SJSA1 (cell line): ENCODE measurements around the gene CD2. TPM values are rescaled to one million over a fixed set of nuclear protein-coding genes. Genes with fewer than 3 reads are reported as not detected.
"Not testable (repeated sequence)": the region's sequence is repeated elsewhere in the genome, so short reads cannot be mapped to it uniquely, and the experiment has no call there.

Experiments
- DNase-seq, 2 experiments: peaks; one replicate each; pipeline ENCODE4 v3.0.0-alpha.2; 2015 to 2020; ENCODE audit warnings: low spot score in 2 of 2, low read depth in 1 of 2
- H3K27ac ChIP-seq: fragments of 250-450 bp; sonication (Bioruptor Pico); 2 replicates; pipeline ENCODE4 v1.5.1; 2020; ENCODE audit warnings: mild to moderate bottlenecking, moderate library complexity
- H3K27me3 ChIP-seq: fragments of 250-450 bp; sonication (Bioruptor Pico); replicated peaks from 2 replicates; pipeline ENCODE4 v1.5.1; 2020; ENCODE audit warnings: mild to moderate bottlenecking, moderate library complexity
- H3K36me3 ChIP-seq: fragments of 250-450 bp; sonication (Bioruptor Pico); 2 replicates; pipeline ENCODE4 v1.5.1; 2020; ENCODE audit warnings: mild to moderate bottlenecking
- H3K4me1 ChIP-seq: fragments of 250-450 bp; sonication (Bioruptor Pico); replicated peaks from 2 replicates; pipeline ENCODE4 v1.6.1; 2021; ENCODE audit warnings: mild to moderate bottlenecking
- H3K4me3 ChIP-seq: fragments of 250-450 bp; sonication (Bioruptor Pico); 2 replicates; pipeline ENCODE4 v1.5.1; 2020; ENCODE audit warnings: mild to moderate bottlenecking
- H3K9me3 ChIP-seq: fragments of 250-450 bp; sonication (Bioruptor Pico); replicated peaks from 2 replicates; pipeline ENCODE4 v1.5.1; 2020; ENCODE audit warnings: mild to moderate bottlenecking
- total RNA-seq: library from RNA; depleted of rRNA; stranded (reverse); fragments of >200 nt; shearing (Covaris generic); gene quantifications from 2 replicates; pipeline ENCODE4 v1.2.3, GENCODE V29; 2014

The CD2 gene
- total RNA-seq, 1 experiment from 2014 or later, result not detected

GRCh38 chr1:116738673-116739370 lies 15.4 kb upstream of the CD2 start:
- H3K4me1 ChIP-seq, result no peaks in the 10 kb centered on the region
- no peak overlapping the region for H3K4me3 ChIP-seq
- no peak for DNase-seq
- no peak overlapping the region for H3K27ac ChIP-seq
- no peaks in the 10 kb centered on the region for H3K36me3 ChIP-seq
- peaks cover 14% of the 10 kb centered on the region for H3K9me3 ChIP-seq
- H3K27me3 ChIP-seq, result no peaks in the 10 kb centered on the region

GRCh38 chr1:116739371-116740012 lies 14.7 kb upstream of the CD2 start:
- H3K4me3 ChIP-seq, result no peak overlapping the region
- H3K9me3 ChIP-seq, result peaks cover 17% of the 10 kb centered on the region
- DNase-seq, result no peak
- no peaks in the 10 kb centered on the region for H3K36me3 ChIP-seq
- no peaks in the 10 kb centered on the region for H3K27me3 ChIP-seq
- no peak overlapping the region for H3K27ac ChIP-seq
- H3K4me1 ChIP-seq, result no peaks in the 10 kb centered on the region

- no peak overlapping the region for H3K4me3 ChIP-seq
- H3K4me1 ChIP-seq, result no peaks in the 10 kb centered on the region
- peaks cover 17% of the 10 kb centered on the region for H3K9me3 ChIP-seq
- DNase-seq, result no peak
- H3K36me3 ChIP-seq, result no peaks in the 10 kb centered on the region
- no peaks in the 10 kb centered on the region for H3K27me3 ChIP-seq
- no peak overlapping the region for H3K27ac ChIP-seq
These were observed 13.9 kb upstream of the CD2 start for GRCh38 chr1:116740296-116740695.

GRCh38 chr1:116740746-116741145 lies 13.5 kb upstream of the CD2 start:
- Histone ChIP-seq H3K9me3 (peaks cover 17% of the 10 kb centered on the region), H3K4me1 (no peaks in the 10 kb centered on the region)

GRCh38 chr1:116741836-116742565 lies 12.2 kb upstream of the CD2 start:
- Histone ChIP-seq H3K4me3 (no peak overlapping the region), H3K9me3 (peaks cover 17% of the 10 kb centered on the region), H3K36me3 (no peaks in the 10 kb centered on the region), H3K4me1 (no peaks in the 10 kb centered on the region), H3K27ac (no peak overlapping the region), H3K27me3 (no peaks in the 10 kb centered on the region)
- no peak for DNase-seq

More at GRCh38 chr1:116740746-116741145, 13.5 kb upstream of the CD2 start:
- no peak for DNase-seq
- no peak overlapping the region for H3K27ac ChIP-seq
- H3K27me3 ChIP-seq, result no peaks in the 10 kb centered on the region
- no peak overlapping the region for H3K4me3 ChIP-seq
- H3K36me3 ChIP-seq, result no peaks in the 10 kb centered on the region

GRCh38 chr1:116743535-116743934 lies 10.7 kb upstream of the CD2 start:
- Histone ChIP-seq H3K27ac (no peak overlapping the region), H3K4me1 (no peaks in the 10 kb centered on the region), H3K27me3 (no peaks in the 10 kb centered on the region), H3K4me3 (no peak overlapping the region), H3K9me3 (peaks cover 19% of the 10 kb centered on the region), H3K36me3 (no peaks in the 10 kb centered on the region)
- DNase-seq, result no peak

GRCh38 chr1:116748272-116748671 lies 6.0 kb upstream of the CD2 start:
- Histone ChIP-seq H3K27ac (no peak overlapping the region), H3K9me3 (peaks cover 11% of the 10 kb centered on the region), H3K27me3 (no peaks in the 10 kb centered on the region), H3K4me1 (no peaks in the 10 kb centered on the region), H3K4me3 (no peak overlapping the region), H3K36me3 (no peaks in the 10 kb centered on the region)
- no peak for DNase-seq

GRCh38 chr1:116751146-116751545 lies 3.1 kb upstream of the CD2 start:
- H3K27ac ChIP-seq, result no peak overlapping the region
- H3K4me1 ChIP-seq, result no peaks in the 10 kb centered on the region
- no peaks in the 10 kb centered on the region for H3K36me3 ChIP-seq
- no peaks in the 10 kb centered on the region for H3K27me3 ChIP-seq
- peaks cover 2% of the 10 kb centered on the region; the same call in 1 of the 2 replicates for H3K9me3 ChIP-seq
- H3K4me3 ChIP-seq, result no peak overlapping the region
- DNase-seq, result no peak

- Histone ChIP-seq H3K27ac (no peak overlapping the region), H3K27me3 (no peaks in the 10 kb centered on the region), H3K36me3 (no peaks in the 10 kb centered on the region), H3K4me3 (no peak overlapping the region), H3K4me1 (no peaks in the 10 kb centered on the region), H3K9me3 (peaks cover 2% of the 10 kb centered on the region; the same call in 1 of the 2 replicates)
- DNase-seq, result no peak
These were observed 2.6 kb upstream of the CD2 start for GRCh38 chr1:116751621-116752020.

GRCh38 chr1:116753312-116753711 lies 918 bp upstream of the CD2 start:
- H3K27me3 ChIP-seq, result no peaks in the 10 kb centered on the region
- H3K4me1 ChIP-seq, result no peaks in the 10 kb centered on the region
- H3K4me3 ChIP-seq, result no peak overlapping the region
- H3K9me3 ChIP-seq, result no peaks in the 10 kb centered on the region; the same call in 1 of the 2 replicates
- no peak for DNase-seq
- no peak overlapping the region for H3K27ac ChIP-seq
- no peaks in the 10 kb centered on the region for H3K36me3 ChIP-seq

- Histone ChIP-seq H3K27me3 (no peaks in the 10 kb centered on the region), H3K9me3 (no peaks in the 10 kb centered on the region; the same call in 1 of the 2 replicates), H3K4me3 (no peak overlapping the region), H3K36me3 (no peaks in the 10 kb centered on the region), H3K4me1 (no peaks in the 10 kb centered on the region), H3K27ac (no peak overlapping the region)
- no peak for DNase-seq
These were observed 836 bp downstream of the CD2 start for GRCh38 chr1:116755066-116755465.

GRCh38 chr1:116755681-116756080 lies 1.5 kb downstream of the CD2 start:
- no peak overlapping the region for H3K4me3 ChIP-seq
- no peaks in the 10 kb centered on the region for H3K27me3 ChIP-seq
- no peaks in the 10 kb centered on the region for H3K4me1 ChIP-seq
- no peak for DNase-seq
- H3K36me3 ChIP-seq, result no peaks in the 10 kb centered on the region
- H3K27ac ChIP-seq, result no peak overlapping the region
- no peaks in the 10 kb centered on the region; the same call in 1 of the 2 replicates for H3K9me3 ChIP-seq

- not testable (repeated sequence) for H3K36me3 ChIP-seq, H3K4me3 ChIP-seq, H3K4me1 ChIP-seq, H3K27ac ChIP-seq, DNase-seq, H3K27me3 ChIP-seq, H3K9me3 ChIP-seq
These were observed 1.9 kb downstream of the CD2 start for GRCh38 chr1:116756092-116756491.

GRCh38 chr1:116758456-116758815 lies 4.2 kb downstream of the CD2 start:
- not testable (repeated sequence) for H3K4me3 ChIP-seq, DNase-seq, H3K36me3 ChIP-seq, H3K4me1 ChIP-seq, H3K27ac ChIP-seq, H3K27me3 ChIP-seq, H3K9me3 ChIP-seq
